Epithelial cell of esophagus (primary cell): Measurements from ENCODE around the gene ABLIM1.

ENCODE experiments used
- DNase-seq: peaks from one replicate; pipeline ENCODE4 v3.0.0; 2010; ENCODE audit warnings: low read depth
- H3K4me3 ChIP-seq: 2 replicates; pipeline ENCODE4 v1.5.1; 2011; ENCODE audit warnings: mild to moderate bottlenecking, low read length, control low read depth
- TF ChIP-seq, protein P1 (sequence below): IDR thresholded peaks from 2 replicates; pipeline ENCODE4 v1.5.1; 2011; ENCODE audit warnings: low read depth, mild to moderate bottlenecking, low read length, control low read depth, inconsistent platforms; ENCODE audit not compliant: insufficient read depth; ENCODE audit errors: missing control alignments

ABLIM1 gene

GRCh38 chr10:114405011-114405350, 253.1 kb downstream of the ABLIM1 start:
- peak; percentile 39 for DNase-seq
- H3K4me3 ChIP-seq: peak overlapping the region; percentile 61

DNA sequence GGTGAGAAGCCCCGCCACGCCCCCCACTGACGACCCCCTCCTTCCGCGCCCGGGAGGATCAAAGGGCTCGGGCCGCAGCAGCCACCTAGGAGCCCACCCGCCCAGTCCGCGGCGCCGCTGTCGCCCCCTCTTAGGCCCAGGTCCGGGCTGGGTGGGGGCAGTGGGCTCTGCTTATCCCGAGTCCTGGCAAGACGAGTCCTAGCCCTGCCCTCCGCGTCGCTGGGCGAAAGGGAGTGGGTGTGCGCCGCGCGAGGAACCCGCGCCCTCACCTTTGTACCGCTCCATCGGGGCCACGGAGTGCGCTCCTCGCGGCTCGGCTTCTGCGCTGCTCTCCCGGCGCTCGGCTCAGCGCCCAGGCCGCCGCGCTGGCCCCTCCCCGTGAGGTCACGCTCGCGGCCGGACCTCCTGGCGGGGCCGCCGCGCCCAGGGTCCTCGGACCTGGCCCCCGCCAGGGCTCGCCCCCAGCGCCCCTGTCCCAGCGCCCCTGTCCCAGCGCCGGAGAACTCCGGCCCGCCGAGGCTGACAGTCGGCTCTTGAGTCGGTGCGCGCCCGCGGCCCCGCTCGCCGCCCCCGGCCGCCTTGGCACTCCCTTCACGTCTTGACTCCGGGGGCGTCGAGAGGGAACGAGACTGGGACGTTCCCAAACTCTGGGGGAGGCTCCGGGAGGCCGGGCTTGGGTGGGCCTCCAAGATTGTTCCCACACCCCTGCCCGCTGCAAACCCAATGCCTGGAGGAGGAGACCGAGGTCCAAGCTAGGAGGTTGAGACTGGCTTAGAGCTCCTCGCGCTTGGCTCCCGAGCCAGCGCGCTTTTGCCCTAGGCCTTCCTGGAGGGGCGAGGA, 253.7 kb downstream of the ABLIM1 start, which contains the start of gene AFAP1L2:
TSS of gene AFAP1L2 (minus strand) at position 332 of the 840 bp plus-strand sequence. CDS start at position 285, 47 bp downstream.
- DNase-seq: peak; percentile 47
- TF ChIP-seq, protein P1, sequence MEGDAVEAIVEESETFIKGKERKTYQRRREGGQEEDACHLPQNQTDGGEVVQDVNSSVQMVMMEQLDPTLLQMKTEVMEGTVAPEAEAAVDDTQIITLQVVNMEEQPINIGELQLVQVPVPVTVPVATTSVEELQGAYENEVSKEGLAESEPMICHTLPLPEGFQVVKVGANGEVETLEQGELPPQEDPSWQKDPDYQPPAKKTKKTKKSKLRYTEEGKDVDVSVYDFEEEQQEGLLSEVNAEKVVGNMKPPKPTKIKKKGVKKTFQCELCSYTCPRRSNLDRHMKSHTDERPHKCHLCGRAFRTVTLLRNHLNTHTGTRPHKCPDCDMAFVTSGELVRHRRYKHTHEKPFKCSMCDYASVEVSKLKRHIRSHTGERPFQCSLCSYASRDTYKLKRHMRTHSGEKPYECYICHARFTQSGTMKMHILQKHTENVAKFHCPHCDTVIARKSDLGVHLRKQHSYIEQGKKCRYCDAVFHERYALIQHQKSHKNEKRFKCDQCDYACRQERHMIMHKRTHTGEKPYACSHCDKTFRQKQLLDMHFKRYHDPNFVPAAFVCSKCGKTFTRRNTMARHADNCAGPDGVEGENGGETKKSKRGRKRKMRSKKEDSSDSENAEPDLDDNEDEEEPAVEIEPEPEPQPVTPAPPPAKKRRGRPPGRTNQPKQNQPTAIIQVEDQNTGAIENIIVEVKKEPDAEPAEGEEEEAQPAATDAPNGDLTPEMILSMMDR: no peak
- H3K4me3 ChIP-seq: peak within 1 kb of the TSS; percentile 61

More at GRCh38 chr10:114405011-114405350, 253.1 kb downstream of the ABLIM1 start:
- TF ChIP-seq, protein P1: no peak

DNA sequence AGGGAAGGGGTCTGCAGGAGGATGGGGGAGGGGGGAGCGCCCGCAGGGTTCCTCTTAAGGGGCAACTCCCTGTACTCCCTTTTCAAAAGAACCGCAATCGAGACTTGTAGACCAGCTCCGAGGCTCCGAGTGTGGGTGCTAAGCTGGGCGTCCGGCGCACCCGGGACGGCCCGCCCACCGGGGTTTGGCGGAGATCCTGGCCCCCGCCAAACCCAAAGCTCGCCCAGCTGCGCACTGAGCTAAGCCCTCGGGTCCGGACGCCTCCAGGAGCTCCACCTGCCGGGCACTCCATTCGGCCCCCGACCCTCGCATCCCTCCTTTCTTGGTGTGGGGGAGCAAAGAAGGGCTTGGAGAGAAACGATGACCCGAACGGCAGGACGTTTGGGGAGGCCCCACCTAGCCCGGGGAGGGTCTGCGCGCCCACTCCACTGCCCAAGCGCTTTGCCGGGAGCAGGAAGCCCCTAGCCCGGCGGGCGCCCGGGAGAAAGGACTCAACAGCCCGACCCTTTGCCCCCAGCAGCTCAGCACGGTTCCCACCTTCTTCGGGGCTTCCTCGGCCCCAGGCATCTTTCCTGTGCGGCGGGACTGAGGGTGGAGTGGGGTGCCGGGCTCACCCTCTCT, 254.4 kb downstream of the ABLIM1 start:
- TF ChIP-seq, protein P1: peak; percentile 22
- peak overlapping the region; percentile 61 for H3K4me3 ChIP-seq
- peak; percentile 46 for DNase-seq

DNA sequence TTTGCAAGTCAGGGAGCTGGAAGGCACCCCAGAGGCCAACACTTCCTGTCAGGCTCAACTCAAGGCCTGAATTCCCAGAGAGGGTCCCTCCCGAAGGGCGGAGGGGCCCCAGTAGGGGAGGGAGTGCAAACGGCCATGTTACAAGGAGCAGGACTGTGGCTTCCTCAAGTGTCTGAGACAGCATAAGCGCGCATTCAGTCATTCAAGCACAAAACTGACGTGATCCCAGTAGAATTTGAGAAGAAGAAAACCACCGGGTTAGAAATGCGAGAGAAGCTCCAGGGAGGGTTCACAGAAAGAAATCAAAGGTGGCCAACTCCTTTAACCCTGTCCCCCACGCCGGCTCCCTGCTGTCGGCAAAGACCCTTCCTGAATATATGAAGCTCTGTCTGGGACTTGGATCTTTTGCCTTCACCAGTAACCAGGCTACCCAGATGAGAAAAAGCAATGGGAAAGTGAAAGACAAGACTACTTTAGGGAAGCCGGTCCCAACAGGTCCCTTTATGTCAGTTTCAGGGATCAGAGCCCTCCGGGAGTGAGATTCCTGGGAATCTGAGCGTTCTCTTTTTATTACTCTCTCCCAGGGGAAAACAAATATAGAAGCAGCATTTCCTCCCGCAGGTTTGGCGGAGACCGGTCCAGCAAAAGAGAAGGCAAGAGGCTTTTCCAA, 255.1 kb downstream of the ABLIM1 start:
- peak; percentile 39 for DNase-seq
- H3K4me3 ChIP-seq: peak overlapping the region; percentile 61
- TF ChIP-seq, protein P1: no peak

GRCh38 chr10:114402233-114402632, 255.8 kb downstream of the ABLIM1 start:
- no peak overlapping the region for H3K4me3 ChIP-seq
- peak; percentile 23 for DNase-seq
- TF ChIP-seq, protein P1: no peak

- DNase-seq: no peak
- TF ChIP-seq, protein P1: no peak
- H3K4me3 ChIP-seq: no peak overlapping the region
Measured at GRCh38 chr10:114401195-114401791, 256.8 kb downstream of the ABLIM1 start.
